OCI-LY7 (cell line): Measurements from ENCODE around the gene SMARCAL1. TPM values are rescaled to one million over a fixed set of nuclear protein-coding genes. Genes with fewer than 3 reads are reported as not detected.

Experiments
- BruUV-seq: library from RNA; stranded (reverse); fragments of 400-500 nt; replicated peaks from 2 replicates; lab custom pipeline; 2021; lab: Mats Ljungman, UMichigan
- CTCF ChIA-PET: fragments of 300-600 bp; sonication (Branson Sonifier 250); formaldehyde crosslinking; loops from one replicate; lab custom pipeline; 2022; ENCODE audit warnings: antibody characterized with exemption; ENCODE audit not compliant: unreplicated experiment; lab: Charles Lee
- POLR2A ChIA-PET: fragments of 300-600 bp; sonication (Branson Sonifier 250); formaldehyde crosslinking; loops from one replicate; lab custom pipeline; 2022; ENCODE audit warnings: antibody characterized with exemption; lab: Charles Lee
- DNase-seq: peaks from one replicate; pipeline ENCODE4 v3.0.0-alpha.2; 2015; ENCODE audit warnings: low spot score
- H2AFZ ChIP-seq: fragments of 200-600 bp; sonication (generic), shearing (Covaris generic); 2 replicates; pipeline ENCODE4 v1.6.1; 2014; ENCODE audit warnings: mild to moderate bottlenecking, antibody characterized with exemption, low read length, moderate library complexity
- H3K27ac ChIP-seq: fragments of 200-600 bp; sonication (generic); 2 replicates; pipeline ENCODE4 v1.5.1; 2014; ENCODE audit warnings: mixed run types, low read depth, mild to moderate bottlenecking, moderate library complexity, low read length, inconsistent platforms; ENCODE audit not compliant: poor library complexity, severe bottlenecking
- H3K36me3 ChIP-seq: fragments of 200-600 bp; sonication (generic); 2 replicates; pipeline ENCODE4 v1.6.1; 2014; ENCODE audit warnings: mild to moderate bottlenecking, antibody characterized with exemption, low read length, moderate library complexity, mixed read lengths; ENCODE audit not compliant: insufficient read depth
- H3K4me1 ChIP-seq: fragments of 200-600 bp; sonication (generic); 2 replicates; pipeline ENCODE4 v1.5.1; 2014; ENCODE audit warnings: mild to moderate bottlenecking, low read length; ENCODE audit not compliant: insufficient read depth, poor library complexity, severe bottlenecking
- H3K4me2 ChIP-seq: fragments of 200-600 bp; sonication (generic); 2 replicates; pipeline ENCODE4 v1.6.1; 2014; ENCODE audit warnings: mild to moderate bottlenecking, low read length
- H3K4me3 ChIP-seq: fragments of 200-600 bp; sonication (generic); 2 replicates; pipeline ENCODE4 v1.5.1; 2014; ENCODE audit warnings: mild to moderate bottlenecking, low read depth, low read length; ENCODE audit not compliant: poor library complexity, severe bottlenecking
- H3K79me2 ChIP-seq: fragments of 200-600 bp; sonication (generic); 2 replicates; pipeline ENCODE4 v1.6.1; 2016; ENCODE audit warnings: low read depth, mild to moderate bottlenecking, low read length, moderate library complexity, mixed read lengths; ENCODE audit not compliant: insufficient read depth
- H3K9me2 ChIP-seq: fragments of 200-600 bp; sonication (generic); 2 replicates; pipeline ENCODE4 v1.6.1; 2016; ENCODE audit warnings: mild to moderate bottlenecking, low read length, mixed read lengths; ENCODE audit not compliant: insufficient read depth
- H3K9me3 ChIP-seq: fragments of 200-600 bp; sonication (generic); 2 replicates; pipeline ENCODE4 v1.6.1; 2014; ENCODE audit warnings: mild to moderate bottlenecking, mixed run types, low read length, mixed read lengths
- H4K20me1 ChIP-seq: fragments of 200-600 bp; sonication (generic); 2 replicates; pipeline ENCODE4 v1.6.1; 2014; ENCODE audit warnings: mild to moderate bottlenecking, antibody characterized with exemption, low read length, moderate library complexity, mixed read lengths; ENCODE audit not compliant: insufficient read depth
- EZH2phosphoT487 ChIP-seq: fragments of 200-600 bp; sonication (generic); IDR thresholded peaks from 2 replicates; pipeline ENCODE4 v1.6.1; 2018; ENCODE audit warnings: low read depth, borderline replicate concordance, mild to moderate bottlenecking, mixed run types, antibody characterized with exemption, low read length, moderate library complexity, mixed read lengths
- intact Hi-C: fragments of 100-400 bp; cut with micrococcal nuclease; formaldehyde crosslinking; loops from one replicate; pipeline ENCODE4 v1.10.0; 2022; ENCODE audit not compliant: unreplicated experiment
- total RNA-seq, 2 experiments: library from RNA; depleted of rRNA in 1 of 2; stranded (reverse); fragments of >200 nt in 1 of 2; shearing (Covaris generic) in 1 of 2; gene quantifications; 2 replicates each; pipeline ENCODE4 v1.2.3, GENCODE V29; 2014 to 2022
- TF ChIP-seq, protein P1 (sequence below): fragments of 200-600 bp; sonication (generic); conservative IDR thresholded peaks from 2 replicates; pipeline ENCODE4 v1.5.1; 2014; ENCODE audit warnings: mild to moderate bottlenecking, antibody characterized with exemption, low read length, moderate library complexity, mixed read lengths

The SMARCAL1 gene
- total RNA-seq, 2 experiments from 2014 or later = 12.2 to 26.1 TPM

- 0 out of 2 replicates have a peak, but pooled peaks cover 12% of the 10 kb centered on the region for H3K9me3 ChIP-seq
- no peak overlapping the region for H3K4me2 ChIP-seq
- H4K20me1 ChIP-seq = no peaks in the 10 kb centered on the region
- H3K27ac ChIP-seq = no peak overlapping the region
- no peak overlapping the region for H3K4me3 ChIP-seq
- intact Hi-C loops = no loop called here
- no peak for DNase-seq
- TF ChIP-seq, protein P1, sequence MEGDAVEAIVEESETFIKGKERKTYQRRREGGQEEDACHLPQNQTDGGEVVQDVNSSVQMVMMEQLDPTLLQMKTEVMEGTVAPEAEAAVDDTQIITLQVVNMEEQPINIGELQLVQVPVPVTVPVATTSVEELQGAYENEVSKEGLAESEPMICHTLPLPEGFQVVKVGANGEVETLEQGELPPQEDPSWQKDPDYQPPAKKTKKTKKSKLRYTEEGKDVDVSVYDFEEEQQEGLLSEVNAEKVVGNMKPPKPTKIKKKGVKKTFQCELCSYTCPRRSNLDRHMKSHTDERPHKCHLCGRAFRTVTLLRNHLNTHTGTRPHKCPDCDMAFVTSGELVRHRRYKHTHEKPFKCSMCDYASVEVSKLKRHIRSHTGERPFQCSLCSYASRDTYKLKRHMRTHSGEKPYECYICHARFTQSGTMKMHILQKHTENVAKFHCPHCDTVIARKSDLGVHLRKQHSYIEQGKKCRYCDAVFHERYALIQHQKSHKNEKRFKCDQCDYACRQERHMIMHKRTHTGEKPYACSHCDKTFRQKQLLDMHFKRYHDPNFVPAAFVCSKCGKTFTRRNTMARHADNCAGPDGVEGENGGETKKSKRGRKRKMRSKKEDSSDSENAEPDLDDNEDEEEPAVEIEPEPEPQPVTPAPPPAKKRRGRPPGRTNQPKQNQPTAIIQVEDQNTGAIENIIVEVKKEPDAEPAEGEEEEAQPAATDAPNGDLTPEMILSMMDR = no peak
- no peaks in the 10 kb centered on the region for H3K79me2 ChIP-seq
- H3K36me3 ChIP-seq = peaks cover 63% of the 10 kb centered on the region
- H2AFZ ChIP-seq = no peak overlapping the region
- no TSS peak for BruUV-seq
- CTCF ChIA-PET = no interaction called here
- peaks cover 7% of the 10 kb centered on the region for H3K4me1 ChIP-seq
- POLR2A ChIA-PET = no interaction called here
- H3K9me2 ChIP-seq = no peaks in the 10 kb centered on the region
Measured at GRCh38 chr2:216420367-216421101, 8.2 kb downstream of the SMARCAL1 start.

DNA sequence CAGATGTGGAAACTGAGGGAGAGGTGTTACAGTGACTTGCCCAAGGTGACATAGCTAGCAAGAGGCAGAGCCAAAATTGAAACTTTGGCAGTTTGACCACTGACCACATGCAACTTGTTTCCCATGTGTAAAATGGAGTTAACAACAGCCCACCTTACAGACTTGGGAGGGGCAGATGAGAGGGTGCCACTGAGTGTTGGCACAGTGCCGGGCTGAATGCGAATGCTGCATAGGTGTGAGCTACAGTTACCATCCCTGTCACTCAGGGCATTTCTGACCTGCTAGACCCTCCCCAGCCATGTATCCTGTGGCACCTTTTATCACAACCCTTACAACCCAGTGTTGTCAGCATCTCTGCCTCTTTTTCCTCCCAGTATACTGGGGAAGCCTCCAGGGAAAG, 10.8 kb downstream of the SMARCAL1 start:
- Histone ChIP-seq H4K20me1 (no peaks in the 10 kb centered on the region), H3K4me3 (no peak overlapping the region), H2AFZ (no peak overlapping the region), H3K27ac (no peak overlapping the region), H3K9me3 (peaks cover 18% of the 10 kb centered on the region; the same call in 1 of the 2 replicates), H3K36me3 (peaks cover 73% of the 10 kb centered on the region), H3K79me2 (no peaks in the 10 kb centered on the region), H3K4me2 (no peak overlapping the region), H3K9me2 (no peaks in the 10 kb centered on the region), H3K4me1 (no peaks in the 10 kb centered on the region)
- CTCF ChIA-PET = no interaction called here
- intact Hi-C loops = no loop called here
- TF ChIP-seq EZH2phosphoT487 = no peak
- TF ChIP-seq, protein P1 = no peak
- POLR2A ChIA-PET = interaction anchor here (0.8 to 1.0 kb wide), 2 partner anchors 10 to 19 kb away, joined by 4 read pairs; no protein-coding TSS in a partner anchor
- BruUV-seq = no TSS peak
- no peak for DNase-seq

GRCh38 chr2:216424274-216424673, 12.0 kb downstream of the SMARCAL1 start:
- Histone ChIP-seq H3K27ac (no peak overlapping the region), H3K9me3 (peaks cover 18% of the 10 kb centered on the region; the same call in 1 of the 2 replicates), H3K9me2 (no peaks in the 10 kb centered on the region), H4K20me1 (no peaks in the 10 kb centered on the region), H3K4me3 (no peak overlapping the region), H3K4me1 (no peaks in the 10 kb centered on the region), H3K36me3 (peaks cover 82% of the 10 kb centered on the region), H3K4me2 (no peak overlapping the region), H3K79me2 (no peaks in the 10 kb centered on the region), H2AFZ (no peak overlapping the region)
- BruUV-seq = no TSS peak
- TF ChIP-seq EZH2phosphoT487 = no peak
- TF ChIP-seq, protein P1 = no peak
- no peak for DNase-seq
- intact Hi-C loops = no loop called here
- CTCF ChIA-PET = no interaction called here
- POLR2A ChIA-PET = interaction anchor here (0.6 kb wide), 1 partner anchor 40 kb away, joined by 3 read pairs; no protein-coding TSS in a partner anchor
